Measurements from ENCODE around the gene TRHDE.

The TRHDE gene

DNA sequence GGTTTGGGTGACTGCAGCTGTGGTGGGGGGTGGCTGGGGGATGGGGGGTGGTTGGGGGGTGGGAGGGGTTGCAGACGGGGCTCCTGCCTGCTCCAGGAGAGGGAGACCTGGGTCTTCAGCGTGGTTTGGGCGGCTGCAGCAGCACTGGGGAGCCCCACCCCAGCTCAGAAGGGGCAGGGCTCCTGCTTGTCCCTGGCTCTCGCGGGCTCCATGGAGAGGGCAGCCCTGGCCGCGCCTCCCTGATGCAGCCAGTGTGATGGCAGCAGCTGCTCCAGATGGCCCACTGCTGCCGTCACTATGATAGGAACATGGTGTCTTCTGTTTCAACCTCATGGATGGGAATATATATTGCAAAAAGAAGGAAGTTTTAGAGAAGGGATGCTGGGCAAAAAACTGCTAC is 22.9 kb downstream of the TRHDE start:
- H3K9me2 ChIP-seq (ENCODE audit: low read depth, low read length), result no peaks in the 10 kb centered on the region
- H3K4me2 ChIP-seq (ENCODE audit: low read length), result no peak overlapping the region
- no peak overlapping the region for H3K27ac ChIP-seq (ENCODE audit: low read depth, low read length, poor library complexity, severe bottlenecking)

DNA sequence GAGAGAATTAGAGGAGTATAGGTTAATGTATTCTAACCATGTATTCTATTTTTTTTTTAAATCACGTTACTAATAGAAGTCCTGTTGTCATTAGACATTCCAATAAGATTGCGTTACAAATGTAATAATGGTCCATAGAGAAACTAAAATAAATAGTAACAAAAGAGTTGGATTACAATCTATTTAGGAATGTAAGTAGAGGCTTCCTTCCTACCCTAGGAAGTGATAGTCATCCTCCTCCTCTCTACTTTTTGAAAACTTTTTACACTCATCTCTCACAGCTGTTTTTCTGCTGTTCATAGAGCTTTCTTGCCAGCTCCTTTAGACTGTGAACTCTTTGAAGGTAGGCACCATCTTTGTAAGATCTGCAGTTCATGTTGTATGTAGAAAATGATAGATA is 23.6 kb downstream of the TRHDE start:
- H3K4me2 ChIP-seq (ENCODE audit: low read length), result no peak overlapping the region
- H3K9ac ChIP-seq (ENCODE audit: low read length), result no peak overlapping the region
- no peaks in the 10 kb centered on the region for H4K20me1 ChIP-seq (ENCODE audit: insufficient read depth, low read length)
- no peak overlapping the region for H3K27ac ChIP-seq (ENCODE audit: low read depth, low read length, poor library complexity, severe bottlenecking)
- H2AFZ ChIP-seq (ENCODE audit: low read length), result no peak overlapping the region
- no peaks in the 10 kb centered on the region for H3K27me3 ChIP-seq (ENCODE audit: insufficient read depth, low read length)
- no peaks in the 10 kb centered on the region for H3K9me2 ChIP-seq (ENCODE audit: low read depth, low read length)
- TF ChIP-seq, protein P1, sequence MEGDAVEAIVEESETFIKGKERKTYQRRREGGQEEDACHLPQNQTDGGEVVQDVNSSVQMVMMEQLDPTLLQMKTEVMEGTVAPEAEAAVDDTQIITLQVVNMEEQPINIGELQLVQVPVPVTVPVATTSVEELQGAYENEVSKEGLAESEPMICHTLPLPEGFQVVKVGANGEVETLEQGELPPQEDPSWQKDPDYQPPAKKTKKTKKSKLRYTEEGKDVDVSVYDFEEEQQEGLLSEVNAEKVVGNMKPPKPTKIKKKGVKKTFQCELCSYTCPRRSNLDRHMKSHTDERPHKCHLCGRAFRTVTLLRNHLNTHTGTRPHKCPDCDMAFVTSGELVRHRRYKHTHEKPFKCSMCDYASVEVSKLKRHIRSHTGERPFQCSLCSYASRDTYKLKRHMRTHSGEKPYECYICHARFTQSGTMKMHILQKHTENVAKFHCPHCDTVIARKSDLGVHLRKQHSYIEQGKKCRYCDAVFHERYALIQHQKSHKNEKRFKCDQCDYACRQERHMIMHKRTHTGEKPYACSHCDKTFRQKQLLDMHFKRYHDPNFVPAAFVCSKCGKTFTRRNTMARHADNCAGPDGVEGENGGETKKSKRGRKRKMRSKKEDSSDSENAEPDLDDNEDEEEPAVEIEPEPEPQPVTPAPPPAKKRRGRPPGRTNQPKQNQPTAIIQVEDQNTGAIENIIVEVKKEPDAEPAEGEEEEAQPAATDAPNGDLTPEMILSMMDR (IDR thresholded peaks at IDR 0.05; ENCODE audit: low read length), result no peak
- no peak for TF ChIP-seq EZH2 (IDR thresholded peaks at IDR 0.05; ENCODE audit: borderline replicate concordance, low read length)
- H3K36me3 ChIP-seq (ENCODE audit: insufficient read depth, low read length), result no peaks in the 10 kb centered on the region
- H3K9me3 ChIP-seq (ENCODE audit: low read length), result no peaks in the 10 kb centered on the region
- H3K4me1 ChIP-seq (ENCODE audit: insufficient read depth, low read length, severe bottlenecking), result no peaks in the 10 kb centered on the region
- H3K4me3 ChIP-seq (ENCODE audit: low read depth, low read length, poor library complexity, severe bottlenecking), result no peak overlapping the region
- H3K79me2 ChIP-seq (ENCODE audit: insufficient read depth, low read length), result no peaks in the 10 kb centered on the region
- H3F3A ChIP-seq (ENCODE audit: insufficient read depth, low read length), result no peaks in the 10 kb centered on the region

More for the DNA sequence above, 22.9 kb downstream of the TRHDE start:
- no peaks in the 10 kb centered on the region for H4K20me1 ChIP-seq (ENCODE audit: insufficient read depth, low read length)
- H3F3A ChIP-seq (ENCODE audit: insufficient read depth, low read length), result no peaks in the 10 kb centered on the region
- no peak overlapping the region for H2AFZ ChIP-seq (ENCODE audit: low read length)
- TF ChIP-seq, protein P1 (IDR thresholded peaks at IDR 0.05; ENCODE audit: low read length), result no peak
- no peak for TF ChIP-seq EZH2 (IDR thresholded peaks at IDR 0.05; ENCODE audit: borderline replicate concordance, low read length)
- H3K4me3 ChIP-seq (ENCODE audit: low read depth, low read length, poor library complexity, severe bottlenecking), result no peak overlapping the region
- H3K79me2 ChIP-seq (ENCODE audit: insufficient read depth, low read length), result no peaks in the 10 kb centered on the region
- no peaks in the 10 kb centered on the region for H3K27me3 ChIP-seq (ENCODE audit: insufficient read depth, low read length)
- H3K9ac ChIP-seq (ENCODE audit: low read length), result no peak overlapping the region
- H3K4me1 ChIP-seq (ENCODE audit: insufficient read depth, low read length, severe bottlenecking), result no peaks in the 10 kb centered on the region
- H3K9me3 ChIP-seq (ENCODE audit: low read length), result no peaks in the 10 kb centered on the region
- no peaks in the 10 kb centered on the region for H3K36me3 ChIP-seq (ENCODE audit: insufficient read depth, low read length)

DNA sequence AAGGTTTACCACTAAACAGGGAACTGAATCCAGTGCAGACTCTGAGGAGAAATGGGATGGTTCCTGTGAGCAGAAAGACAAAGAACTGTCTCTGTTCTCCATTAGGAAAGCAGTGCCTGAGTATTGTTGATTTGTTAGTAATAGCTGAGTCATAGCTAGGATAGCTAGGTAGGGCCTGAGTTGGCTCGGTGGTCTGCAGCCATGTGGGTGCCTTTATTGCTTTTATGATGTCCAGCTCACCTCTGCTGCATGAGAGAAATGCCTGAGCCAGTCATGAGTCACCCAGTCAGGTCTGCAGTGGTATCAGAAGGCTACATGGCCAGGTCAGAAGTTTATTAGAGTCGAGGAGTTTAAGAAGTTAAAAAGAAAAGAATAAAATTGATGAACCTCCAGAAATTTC is 24.2 kb downstream of the TRHDE start:
- no peaks in the 10 kb centered on the region for H3K9me2 ChIP-seq (ENCODE audit: low read depth, low read length)
- H3K9me3 ChIP-seq (ENCODE audit: low read length), result no peaks in the 10 kb centered on the region
- TF ChIP-seq, protein P1 (IDR thresholded peaks at IDR 0.05; ENCODE audit: low read length), result no peak
- TF ChIP-seq EZH2 (IDR thresholded peaks at IDR 0.05; ENCODE audit: borderline replicate concordance, low read length), result no peak
- no peaks in the 10 kb centered on the region for H3K4me1 ChIP-seq (ENCODE audit: insufficient read depth, low read length, severe bottlenecking)
- H3K4me3 ChIP-seq (ENCODE audit: low read depth, low read length, poor library complexity, severe bottlenecking), result no peak overlapping the region
- H3K4me2 ChIP-seq (ENCODE audit: low read length), result no peak overlapping the region
- no peaks in the 10 kb centered on the region for H3K36me3 ChIP-seq (ENCODE audit: insufficient read depth, low read length)
- no peaks in the 10 kb centered on the region for H3K27me3 ChIP-seq (ENCODE audit: insufficient read depth, low read length)
- no peak overlapping the region for H2AFZ ChIP-seq (ENCODE audit: low read length)
- no peaks in the 10 kb centered on the region for H3K79me2 ChIP-seq (ENCODE audit: insufficient read depth, low read length)
- H4K20me1 ChIP-seq (ENCODE audit: insufficient read depth, low read length), result no peaks in the 10 kb centered on the region
- no peak overlapping the region for H3K27ac ChIP-seq (ENCODE audit: low read depth, low read length, poor library complexity, severe bottlenecking)
- H3K9ac ChIP-seq (ENCODE audit: low read length), result no peak overlapping the region
- no peaks in the 10 kb centered on the region for H3F3A ChIP-seq (ENCODE audit: insufficient read depth, low read length)

Measured in OCI-LY1 (cell line).